Stomach (tissue), 9 donors: Measurements from ENCODE around the gene POLR1H. TPM values are rescaled to one million over a fixed set of nuclear protein-coding genes. Genes with fewer than 3 reads are reported as not detected.

Source experiments
- DNase-seq, 2 donors: peaks; one replicate each; pipeline versions ENCODE4 v3.0.0 to v3.0.0-alpha.2; 2013 to 2019
- H3K27ac ChIP-seq, 5 donors: fragments of 200-600 bp in 4 of 5; sonication (generic) in 4 of 5; one replicate each; pipeline ENCODE4 v1.5.1; 2013 to 2019; ENCODE audit warnings: mild to moderate bottlenecking in 1 of 5, moderate library complexity in 1 of 5
- H3K27me3 ChIP-seq, 3 donors: fragments of 200-600 bp; sonication (generic); one replicate each; pipeline ENCODE4 v1.5.1; 2017 to 2019; ENCODE audit warnings: mixed run types in 1 of 3
- H3K36me3 ChIP-seq, 4 donors: fragments of 200-600 bp; sonication (generic); 1 replicate in 3 of 4; 2 replicates in 1 of 4; pipeline ENCODE4 v1.5.1; 2016 to 2019
- H3K4me1 ChIP-seq, 4 donors: fragments of 200-600 bp; sonication (generic); one replicate each; pipeline ENCODE4 v1.5.1; 2016 to 2019
- H3K4me3 ChIP-seq, 4 donors: fragments of 200-600 bp; sonication (generic) in 3 of 4; one replicate each; pipeline ENCODE4 v1.5.1; 2016 to 2019; ENCODE audit warnings: mild to moderate bottlenecking in 1 of 4
- H3K9me3 ChIP-seq, 4 donors: fragments of 200-600 bp; sonication (generic); one replicate each; pipeline ENCODE4 v1.5.1; 2016 to 2019
- EP300 ChIP-seq: sonication (generic); formaldehyde crosslinking; IDR thresholded peaks from one replicate; pipeline ENCODE4 v1.6.1; 2017; ENCODE audit warnings: antibody characterized with exemption
- POLR2A ChIP-seq, 4 donors: fragments of 450-650 bp; IDR thresholded peaks; one replicate each; pipeline ENCODE4 v1.6.1; 2016; ENCODE audit warnings: antibody characterized with exemption in 4 of 4, control low read depth in 2 of 4, mild to moderate bottlenecking in 1 of 4, moderate library complexity in 1 of 4
- POLR2AphosphoS5 ChIP-seq, 3 donors: sonication (generic); formaldehyde crosslinking; IDR thresholded peaks; one replicate each; pipeline ENCODE4 v1.6.1; 2016; ENCODE audit warnings: antibody characterized with exemption in 3 of 3
- WGBS, 5 donors: extraction: QIAGEN DNeasy Blood & Tissue Kit in 3 of 5; methylation state at CpG; one replicate each; pipeline versions ENCODE4 v1.1.5 to v1.1.7; 2013 to 2018; 5-methylcytosine and 5-hydroxymethylcytosine counted together
- intact Hi-C: fragments of 100-400 bp; cut with DNase I; formaldehyde crosslinking; loops from one replicate; pipeline ENCODE4 v1.15.1; 2023; ENCODE audit warnings: low total_unique reads
- polyA plus RNA-seq, 3 donors: library from polyadenylated mRNA; stranded (reverse); fragments of 200-250 nt; gene quantifications; one replicate each; pipeline ENCODE4 v1.2.3, GENCODE V29; 2013
- total RNA-seq, 5 donors: library from RNA; depleted of rRNA; stranded (reverse); fragments of >200 nt; gene quantifications; one replicate each; pipeline versions ENCODE4 v1.1.0 to v1.2.3, GENCODE V29; 2014 to 2016
- TF ChIP-seq, protein P1 (sequence below), 7 experiments: fragments of 450-650 bp in 4 of 7; fragments of 200-600 bp in 3 of 7; sonication (generic) in 3 of 7; IDR thresholded peaks; one replicate each; pipeline ENCODE4 v1.5.1; 2016 to 2019; ENCODE audit warnings: antibody characterized with exemption in 7 of 7, control low read depth in 2 of 7, mild to moderate bottlenecking in 1 of 7
- donor health status: healthy with polysubstance abuse.
- donor health status: Bipolar disorder and iron deficiency.
- donor health status: healthy.

The POLR1H gene
- total and polyA plus RNA-seq, 8 donors: 4.1 to 65.1 (median 34.1) TPM

DNA sequence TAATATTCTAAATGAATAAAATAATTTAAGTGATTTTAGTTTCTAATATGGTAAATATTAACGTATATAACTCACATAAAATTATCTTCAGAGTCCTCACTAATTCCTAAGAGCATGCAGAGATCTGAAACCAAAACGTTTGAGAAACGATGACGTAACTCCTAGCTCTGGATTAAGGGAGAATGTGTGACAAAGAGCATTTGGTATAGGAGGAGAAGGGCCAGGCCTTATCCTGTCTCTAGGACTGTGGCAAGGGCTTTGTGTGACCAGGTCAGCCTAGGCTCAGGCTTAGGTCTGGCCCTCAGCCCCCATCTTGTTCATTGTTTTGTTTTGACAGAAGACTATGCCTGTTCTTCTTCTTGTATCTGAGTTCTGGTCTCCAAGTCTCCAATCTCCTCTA, 19.2 kb upstream of the POLR1H start:
- peaks cover 0 to 8% (median 0%) of the 10 kb centered on the region in 4 donors for H3K4me1 ChIP-seq
- no peak for TF ChIP-seq EP300
- TF ChIP-seq, protein P1, sequence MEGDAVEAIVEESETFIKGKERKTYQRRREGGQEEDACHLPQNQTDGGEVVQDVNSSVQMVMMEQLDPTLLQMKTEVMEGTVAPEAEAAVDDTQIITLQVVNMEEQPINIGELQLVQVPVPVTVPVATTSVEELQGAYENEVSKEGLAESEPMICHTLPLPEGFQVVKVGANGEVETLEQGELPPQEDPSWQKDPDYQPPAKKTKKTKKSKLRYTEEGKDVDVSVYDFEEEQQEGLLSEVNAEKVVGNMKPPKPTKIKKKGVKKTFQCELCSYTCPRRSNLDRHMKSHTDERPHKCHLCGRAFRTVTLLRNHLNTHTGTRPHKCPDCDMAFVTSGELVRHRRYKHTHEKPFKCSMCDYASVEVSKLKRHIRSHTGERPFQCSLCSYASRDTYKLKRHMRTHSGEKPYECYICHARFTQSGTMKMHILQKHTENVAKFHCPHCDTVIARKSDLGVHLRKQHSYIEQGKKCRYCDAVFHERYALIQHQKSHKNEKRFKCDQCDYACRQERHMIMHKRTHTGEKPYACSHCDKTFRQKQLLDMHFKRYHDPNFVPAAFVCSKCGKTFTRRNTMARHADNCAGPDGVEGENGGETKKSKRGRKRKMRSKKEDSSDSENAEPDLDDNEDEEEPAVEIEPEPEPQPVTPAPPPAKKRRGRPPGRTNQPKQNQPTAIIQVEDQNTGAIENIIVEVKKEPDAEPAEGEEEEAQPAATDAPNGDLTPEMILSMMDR (IDR thresholded peaks at IDR 0.05): no peak
- no peak for TF ChIP-seq POLR2A (IDR thresholded peaks at IDR 0.05)
- no peak for TF ChIP-seq POLR2AphosphoS5 (IDR thresholded peaks at IDR 0.05)
- intact Hi-C loops: no loop called here
- no peak overlapping the region for H3K27ac ChIP-seq
- no peaks in the 10 kb centered on the region for H3K36me3 ChIP-seq
- 65 to 77% (median 69%) methylated on average over 4 of the region's 4 CpGs for WGBS, 5 donors
- H3K9me3 ChIP-seq: no peaks in the 10 kb centered on the region
- H3K4me3 ChIP-seq: no peak overlapping the region
- DNase-seq: no peak
- H3K27me3 ChIP-seq: no peaks in the 10 kb centered on the region

DNA sequence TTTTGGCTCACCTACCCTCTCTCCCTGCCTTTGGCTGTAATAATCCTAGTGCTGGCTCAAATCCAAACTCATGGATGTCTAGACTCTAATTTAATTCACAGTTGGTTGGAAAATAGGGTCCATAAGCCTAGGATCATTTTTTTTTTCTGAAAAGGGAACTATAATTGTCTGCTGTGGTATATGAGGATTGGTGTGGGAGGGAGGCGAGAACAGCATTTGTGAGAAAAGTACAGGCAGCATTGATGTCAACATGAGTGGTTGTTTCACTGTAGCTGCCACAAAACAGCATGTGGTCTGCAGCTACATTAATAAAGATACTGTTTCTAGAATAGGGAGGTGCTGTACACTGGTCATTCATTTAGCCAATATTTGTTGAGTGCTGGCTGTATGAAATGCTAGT, 18.6 kb upstream of the POLR1H start:
- intact Hi-C loops: no loop called here
- H3K27ac ChIP-seq: no peak overlapping the region
- no peak for TF ChIP-seq POLR2A (IDR thresholded peaks at IDR 0.05)
- TF ChIP-seq, protein P1 (IDR thresholded peaks at IDR 0.05): no peak
- TF ChIP-seq POLR2AphosphoS5 (IDR thresholded peaks at IDR 0.05): no peak
- TF ChIP-seq EP300: no peak
- H3K9me3 ChIP-seq: no peaks in the 10 kb centered on the region
- H3K36me3 ChIP-seq: no peaks in the 10 kb centered on the region
- H3K4me1 ChIP-seq: peaks cover 0 to 8% (median 0%) of the 10 kb centered on the region in 4 donors
- H3K27me3 ChIP-seq: no peaks in the 10 kb centered on the region
- no peak overlapping the region for H3K4me3 ChIP-seq
- WGBS, 5 donors: 88 to 98% (median 96%) methylated on average over 1 of the region's 1 CpG
- no peak for DNase-seq

DNA sequence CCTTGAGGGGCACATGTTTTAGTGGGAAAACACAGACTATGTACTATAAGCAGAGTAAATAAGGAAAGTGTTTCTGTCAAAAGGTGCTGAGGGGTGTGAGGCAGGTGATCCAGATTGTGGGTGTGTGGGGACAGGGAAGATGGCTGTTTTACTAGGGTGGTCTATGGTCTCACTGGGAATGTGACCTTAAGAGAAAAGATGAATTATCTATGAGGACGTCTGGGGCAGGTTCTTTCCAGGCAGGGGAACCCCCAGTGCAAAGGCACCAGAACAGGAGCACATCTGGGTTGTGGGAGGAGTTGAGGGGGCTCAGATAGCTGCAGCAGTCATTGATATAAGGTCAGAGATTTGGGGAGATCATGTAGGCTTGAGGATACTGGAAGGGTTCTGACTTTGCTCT, 18.2 kb upstream of the POLR1H start:
- Histone ChIP-seq H3K9me3 (no peaks in the 10 kb centered on the region), H3K27me3 (no peaks in the 10 kb centered on the region), H3K4me3 (no peak overlapping the region), H3K4me1 (peaks cover 0 to 8% (median 0%) of the 10 kb centered on the region in 4 donors), H3K36me3 (no peaks in the 10 kb centered on the region), H3K27ac (no peak overlapping the region)
- TF ChIP-seq POLR2A (IDR thresholded peaks at IDR 0.05): no peak
- no peak for TF ChIP-seq EP300
- TF ChIP-seq, protein P1 (IDR thresholded peaks at IDR 0.05): no peak
- no peak for TF ChIP-seq POLR2AphosphoS5 (IDR thresholded peaks at IDR 0.05)
- 22 to 42% (median 30%) methylated on average over 1 of the region's 1 CpG for WGBS, 5 donors
- no peak for DNase-seq
- intact Hi-C loops: no loop called here

DNA sequence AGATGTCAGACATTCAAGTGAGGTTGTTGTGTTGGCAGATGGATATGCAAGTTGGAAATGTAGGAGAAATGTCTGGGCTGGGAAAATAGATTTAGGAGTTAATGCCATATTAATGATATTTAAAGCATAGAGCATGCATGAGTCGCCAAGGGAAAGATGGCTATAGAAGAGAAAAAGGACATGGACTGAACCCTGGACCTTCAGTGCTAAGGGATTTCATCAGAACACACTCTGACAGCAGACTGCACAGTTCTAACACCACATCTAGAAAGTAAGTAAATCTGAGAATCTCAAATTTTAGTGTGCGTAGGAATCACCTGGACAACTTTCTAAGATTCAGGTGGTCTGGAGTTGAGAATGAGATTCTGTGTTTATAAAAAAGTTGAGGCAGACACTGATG, 17.3 kb upstream of the POLR1H start:
- Histone ChIP-seq H3K9me3 (no peaks in the 10 kb centered on the region), H3K36me3 (no peaks in the 10 kb centered on the region), H3K27ac (no peak overlapping the region), H3K4me1 (peaks cover 0 to 8% (median 0%) of the 10 kb centered on the region in 4 donors), H3K27me3 (no peaks in the 10 kb centered on the region), H3K4me3 (no peak overlapping the region)
- intact Hi-C loops: no loop called here
- no peak for TF ChIP-seq POLR2AphosphoS5 (IDR thresholded peaks at IDR 0.05)
- TF ChIP-seq, protein P1 (IDR thresholded peaks at IDR 0.05): no peak
- TF ChIP-seq EP300: no peak
- TF ChIP-seq POLR2A (IDR thresholded peaks at IDR 0.05): no peak
- WGBS, 5 donors: 89 to 95% (median 94%) methylated on average over 2 of the region's 2 CpGs
- no peak for DNase-seq
